ENCODE results near the gene KCNF1. TPM values are rescaled to one million over a fixed set of nuclear protein-coding genes. Genes with fewer than 3 reads are reported as not detected.

KCNF1 gene
- total RNA-seq, 8 experiments from 2014 or later, result 0.15 to 3.8 (median 1.6) TPM

GRCh38 chr2:10900216-10901109 is 11.3 kb upstream of the KCNF1 start:
- in situ Hi-C loops (cut with MboI; ENCODE audit: low pct_unique_long_range_greater_than_20kb in 2 of 9, low sequenced_read_pairs in 9 of 9, unreplicated experiment in 9 of 9), result no loop called here
- ATAC-seq (replicated peaks in 6 of 8), result peak in 3 of 8 experiments; percentile 17 to 59 (median 56)
- Histone ChIP-seq H3K27ac (no peak overlapping the region), H3K4me1 (replicated peaks in 1 of 2) (no peaks in the 10 kb centered on the region), H3K4me3 (no peak overlapping the region)
- 71 to 100% (median 85%) methylated on average over 1 to 10 of the region's 10 CpGs; no CpG with 5 or more reads in 1 of the 10 experiments for WGBS, 10 experiments

- Histone ChIP-seq H3K4me3 (no peak overlapping the region), H3K4me1 (replicated peaks in 1 of 2) (no peaks in the 10 kb centered on the region), H3K27ac (no peak overlapping the region)
- in situ Hi-C loops (cut with MboI; ENCODE audit: low pct_unique_long_range_greater_than_20kb in 2 of 9, low sequenced_read_pairs in 9 of 9, unreplicated experiment in 9 of 9), result no loop called here
- peak in 2 of 8 experiments; percentile 43 to 55 for ATAC-seq (replicated peaks in 6 of 8)
- WGBS, 10 experiments, result 33 to 100% (median 60%) methylated on average over 1 to 3 of the region's 12 CpGs; no CpG with 5 or more reads in 3 of the 10 experiments
Observed at GRCh38 chr2:10901160-10901939, 10.4 kb upstream of the KCNF1 start.

- no peak for ATAC-seq (replicated peaks in 6 of 8)
- no peak overlapping the region for H3K27ac ChIP-seq
- no peaks in the 10 kb centered on the region for H3K4me1 ChIP-seq (replicated peaks in 1 of 2)
- in situ Hi-C loops (cut with MboI; ENCODE audit: low pct_unique_long_range_greater_than_20kb in 2 of 9, low sequenced_read_pairs in 9 of 9, unreplicated experiment in 9 of 9), result no loop called here
- H3K4me3 ChIP-seq, result no peak overlapping the region
- 0 to 100% (median 100%) methylated on average over 1 of the region's 2 CpGs; no CpG with 5 or more reads in 6 of the 10 experiments for WGBS, 10 experiments
Observed at GRCh38 chr2:10903861-10904210, 7.9 kb upstream of the KCNF1 start.

GRCh38 chr2:10904455-10904854 is 7.3 kb upstream of the KCNF1 start:
- WGBS, 10 experiments, result 50 to 94% (median 77%) methylated on average over 1 to 6 of the region's 6 CpGs; no CpG with 5 or more reads in 1 of the 10 experiments
- in situ Hi-C loops (cut with MboI; ENCODE audit: low pct_unique_long_range_greater_than_20kb in 2 of 9, low sequenced_read_pairs in 9 of 9, unreplicated experiment in 9 of 9), result no loop called here
- H3K27ac ChIP-seq, result no peak overlapping the region
- no peak overlapping the region for H3K4me3 ChIP-seq
- no peak for ATAC-seq (replicated peaks in 6 of 8)
- peaks cover 0 to 1% of the 10 kb centered on the region in 2 donors for H3K4me1 ChIP-seq (replicated peaks in 1 of 2)

- WGBS, 10 experiments, result 17 to 91% (median 80%) methylated on average over 1 to 4 of the region's 9 CpGs; no CpG with 5 or more reads in 4 of the 10 experiments
- peaks cover 0 to 3% of the 10 kb centered on the region in 2 donors for H3K4me1 ChIP-seq (replicated peaks in 1 of 2)
- in situ Hi-C loops (cut with MboI; ENCODE audit: low pct_unique_long_range_greater_than_20kb in 2 of 9, low sequenced_read_pairs in 9 of 9, unreplicated experiment in 9 of 9), result no loop called here
- H3K4me3 ChIP-seq, result no peak overlapping the region
- H3K27ac ChIP-seq, result no peak overlapping the region
- ATAC-seq (replicated peaks in 6 of 8), result no peak
Observed at GRCh38 chr2:10905006-10905861, 6.5 kb upstream of the KCNF1 start.

- in situ Hi-C loops (cut with MboI; ENCODE audit: low pct_unique_long_range_greater_than_20kb in 2 of 9, low sequenced_read_pairs in 9 of 9, unreplicated experiment in 9 of 9), result no loop called here
- WGBS, 10 experiments, result 88 to 100% (median 97%) methylated on average over 2 to 6 of the region's 8 CpGs; no CpG with 5 or more reads in 4 of the 10 experiments
- Histone ChIP-seq H3K4me3 (no peak overlapping the region), H3K4me1 (replicated peaks in 1 of 2) (peaks cover 0 to 3% of the 10 kb centered on the region in 2 donors), H3K27ac (no peak overlapping the region)
- no peak for ATAC-seq (replicated peaks in 6 of 8)
Observed at GRCh38 chr2:10905862-10906143, 5.9 kb upstream of the KCNF1 start.

GRCh38 chr2:10906926-10907625 is 4.7 kb upstream of the KCNF1 start:
- no peak for ATAC-seq (replicated peaks in 6 of 8)
- 38 to 83% (median 66%) methylated on average over 2 to 8 of the region's 14 CpGs; no CpG with 5 or more reads in 4 of the 10 experiments for WGBS, 10 experiments
- in situ Hi-C loops (cut with MboI; ENCODE audit: low pct_unique_long_range_greater_than_20kb in 2 of 9, low sequenced_read_pairs in 9 of 9, unreplicated experiment in 9 of 9), result no loop called here
- Histone ChIP-seq H3K27ac (no peak overlapping the region), H3K4me3 (no peak overlapping the region), H3K4me1 (replicated peaks in 1 of 2) (peaks cover 0 to 3% of the 10 kb centered on the region in 2 donors)

- ATAC-seq (replicated peaks in 6 of 8), result no peak
- WGBS, 10 experiments, result 40 to 100% (median 78%) methylated on average over 1 to 3 of the region's 4 CpGs; no CpG with 5 or more reads in 4 of the 10 experiments
- Histone ChIP-seq H3K4me1 (replicated peaks in 1 of 2) (peaks cover 3 to 5% of the 10 kb centered on the region in 2 donors), H3K27ac (no peak overlapping the region), H3K4me3 (no peak overlapping the region)
- in situ Hi-C loops (cut with MboI; ENCODE audit: low pct_unique_long_range_greater_than_20kb in 2 of 9, low sequenced_read_pairs in 9 of 9, unreplicated experiment in 9 of 9), result no loop called here
Observed at GRCh38 chr2:10908195-10908594, 3.5 kb upstream of the KCNF1 start.

GRCh38 chr2:10909050-10909995 is 2.4 kb upstream of the KCNF1 start:
- Histone ChIP-seq H3K27ac (no peak overlapping the region), H3K4me1 (replicated peaks in 1 of 2) (peaks cover 3 to 5% of the 10 kb centered on the region in 2 donors), H3K4me3 (no peak overlapping the region)
- 29 to 96% (median 52%) methylated on average over 4 to 11 of the region's 15 CpGs; no CpG with 5 or more reads in 2 of the 10 experiments for WGBS, 10 experiments
- peak; percentile 34 to 62 (median 41) for ATAC-seq (replicated peaks in 6 of 8)
- in situ Hi-C loops (cut with MboI; ENCODE audit: low pct_unique_long_range_greater_than_20kb in 2 of 9, low sequenced_read_pairs in 9 of 9, unreplicated experiment in 9 of 9), result no loop called here

- in situ Hi-C loops (cut with MboI; ENCODE audit: low pct_unique_long_range_greater_than_20kb in 2 of 9, low sequenced_read_pairs in 9 of 9, unreplicated experiment in 9 of 9), result no loop called here
- ATAC-seq (replicated peaks in 6 of 8), result no peak
- Histone ChIP-seq H3K4me1 (replicated peaks in 1 of 2) (peaks cover 3 to 5% of the 10 kb centered on the region in 2 donors), H3K27ac (no peak overlapping the region), H3K4me3 (no peak overlapping the region)
- 0 to 60% (median 17%) methylated on average over 1 to 3 of the region's 3 CpGs; no CpG with 5 or more reads in 3 of the 10 experiments for WGBS, 10 experiments
Observed at GRCh38 chr2:10909996-10910341, 1.8 kb upstream of the KCNF1 start.

- Histone ChIP-seq H3K27ac (no peak overlapping the region), H3K4me1 (replicated peaks in 1 of 2) (peaks cover 3 to 6% of the 10 kb centered on the region in 2 donors), H3K4me3 (no peak overlapping the region)
- ATAC-seq (replicated peaks in 6 of 8), result no peak
- WGBS, 10 experiments, result 51 to 100% (median 92%) methylated on average over 1 to 9 of the region's 11 CpGs
- in situ Hi-C loops (cut with MboI; ENCODE audit: low pct_unique_long_range_greater_than_20kb in 2 of 9, low sequenced_read_pairs in 9 of 9, unreplicated experiment in 9 of 9), result no loop called here
Observed at GRCh38 chr2:10910625-10911024, 1.1 kb upstream of the KCNF1 start.

Data from motor neuron (in vitro differentiated cells).